Measurements from ENCODE around the gene PARVA.

GRCh38 chr11:12410006-12410728 is 32.8 kb downstream of the PARVA start:
- no peak for TF ChIP-seq POLR2A (IDR thresholded peaks at IDR 0.05; ENCODE audit: low read depth, low read length)
- no peak for TF ChIP-seq TAF1 (IDR thresholded peaks at IDR 0.05; ENCODE audit: low read depth, low read length)

Measured in GM12891 (cell line).